Adipose tissue (tissue), 3 donors: ENCODE results near the gene OR4N2. TPM values are rescaled to one million over a fixed set of nuclear protein-coding genes. Genes with fewer than 3 reads are reported as not detected.
"Not testable (repeated sequence)": the region's sequence is repeated elsewhere in the genome, so short reads cannot be mapped to it uniquely, and the experiment has no call there.

ENCODE experiments used
- H3K27ac ChIP-seq: one replicate; pipeline ENCODE4 v1.5.1; 2013; ENCODE audit warnings: low read depth, low read length
- WGBS, 3 donors: extraction: QIAGEN DNeasy Blood & Tissue Kit; methylation state at CpG; one replicate each; pipeline ENCODE4 v1.1.7; 2013; 5-methylcytosine and 5-hydroxymethylcytosine counted together
- polyA plus RNA-seq, 3 donors: library from polyadenylated mRNA; stranded (reverse); fragments of 200-250 nt; gene quantifications; one replicate each; pipeline ENCODE4 v1.2.3, GENCODE V29; 2013
- donor health status: healthy with polysubstance abuse.
- donor health status: Bipolar disorder and iron deficiency.
- donor health status: healthy.

Gene OR4N2, protein sequence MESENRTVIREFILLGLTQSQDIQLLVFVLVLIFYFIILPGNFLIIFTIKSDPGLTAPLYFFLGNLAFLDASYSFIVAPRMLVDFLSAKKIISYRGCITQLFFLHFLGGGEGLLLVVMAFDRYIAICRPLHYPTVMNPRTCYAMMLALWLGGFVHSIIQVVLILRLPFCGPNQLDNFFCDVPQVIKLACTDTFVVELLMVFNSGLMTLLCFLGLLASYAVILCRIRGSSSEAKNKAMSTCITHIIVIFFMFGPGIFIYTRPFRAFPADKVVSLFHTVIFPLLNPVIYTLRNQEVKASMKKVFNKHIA
- polyA plus RNA-seq: not detected

DNA sequence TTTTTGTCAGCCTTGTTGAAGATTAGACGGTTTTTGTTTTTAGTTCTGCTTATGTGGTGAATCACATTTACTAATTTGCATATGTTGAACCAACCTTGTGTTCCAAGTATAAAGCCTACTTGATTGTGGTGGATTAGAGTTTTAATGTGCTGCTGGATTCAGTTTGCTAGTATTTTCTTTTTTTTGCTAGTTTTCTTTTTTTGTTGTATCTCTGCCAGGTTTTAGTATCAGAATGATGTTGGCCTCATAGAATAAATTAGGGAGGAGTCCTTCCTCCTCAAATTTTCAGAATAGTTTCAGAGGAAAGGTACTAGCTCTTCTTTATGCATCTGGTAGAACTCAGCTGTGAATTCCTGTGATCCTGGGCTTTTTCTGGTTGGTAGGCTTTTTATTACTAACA lies at the start of gene OR4N2:
TSS of gene OR4N2 (plus strand) at position 301 of the 400 bp plus-strand sequence. CDS start 23,679 bp downstream, outside the sequence.
- H3K27ac ChIP-seq: not testable (repeated sequence)
- WGBS, 3 donors: 52 to 78% (median 73%) methylated on average over 1 of the region's 1 CpG

DNA sequence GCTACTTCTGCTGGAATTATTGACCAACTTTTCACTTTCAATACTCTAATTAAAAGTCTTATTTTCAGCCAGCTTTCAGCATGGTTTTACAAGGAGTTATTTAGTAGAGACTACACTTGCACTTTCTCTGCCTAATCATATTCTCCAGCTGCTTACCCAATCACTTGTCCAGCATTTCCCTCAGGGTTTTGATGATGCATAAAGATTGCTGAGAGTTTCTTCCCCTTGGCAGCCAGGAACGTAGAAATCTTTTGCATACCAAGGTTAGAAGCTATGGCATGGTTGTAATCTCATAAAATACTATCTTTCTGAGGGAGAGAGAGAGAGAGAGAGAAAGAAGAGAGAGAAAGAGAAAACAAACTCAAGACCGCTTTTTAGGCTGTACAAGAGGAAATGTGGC lies 49.4 kb upstream of the OR4N2 start:
- 26 to 39% (median 31%) methylated on average over 2 of the region's 2 CpGs for WGBS, 3 donors
- no peak overlapping the region for H3K27ac ChIP-seq

- not testable (repeated sequence) for H3K27ac ChIP-seq
- 25 to 54% (median 41%) methylated on average over 3 of the region's 3 CpGs for WGBS, 3 donors
These were observed 32.1 kb upstream of the OR4N2 start for GRCh38 chr14:19771491-19771890.

DNA sequence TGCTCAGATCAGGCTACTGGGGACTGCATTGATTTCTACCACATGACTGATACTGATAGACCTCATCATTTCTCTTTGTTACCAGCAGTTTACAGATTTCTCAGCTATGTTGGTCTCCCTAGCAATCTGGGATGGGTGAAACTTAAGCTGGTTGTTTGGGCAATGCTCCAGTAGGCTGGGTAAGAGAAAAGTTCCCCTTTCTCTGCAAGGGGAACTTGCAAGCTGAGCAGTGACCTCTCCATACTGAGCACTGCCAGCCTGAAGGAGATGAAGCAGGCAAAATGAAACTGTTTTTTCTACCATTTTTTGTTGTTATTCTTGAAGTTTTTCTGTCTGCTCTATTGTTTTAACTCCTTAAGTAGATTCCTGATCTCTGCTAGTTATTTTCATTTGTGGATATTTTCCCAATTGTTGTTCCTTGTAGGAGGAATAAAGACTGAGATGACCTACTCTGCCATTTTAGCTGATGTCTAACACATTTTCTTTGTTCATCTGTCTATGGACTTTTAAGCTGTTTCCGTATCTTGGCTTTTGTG lies 31.6 kb upstream of the OR4N2 start:
- WGBS, 3 donors: 82 to 93% (median 88%) methylated on average over 1 of the region's 1 CpG
- no peak overlapping the region for H3K27ac ChIP-seq

- 25 to 47% (median 46%) methylated on average over 2 of the region's 2 CpGs for WGBS, 3 donors
- H3K27ac ChIP-seq: not testable (repeated sequence)
These were observed 31.1 kb upstream of the OR4N2 start for GRCh38 chr14:19772454-19772853.

DNA sequence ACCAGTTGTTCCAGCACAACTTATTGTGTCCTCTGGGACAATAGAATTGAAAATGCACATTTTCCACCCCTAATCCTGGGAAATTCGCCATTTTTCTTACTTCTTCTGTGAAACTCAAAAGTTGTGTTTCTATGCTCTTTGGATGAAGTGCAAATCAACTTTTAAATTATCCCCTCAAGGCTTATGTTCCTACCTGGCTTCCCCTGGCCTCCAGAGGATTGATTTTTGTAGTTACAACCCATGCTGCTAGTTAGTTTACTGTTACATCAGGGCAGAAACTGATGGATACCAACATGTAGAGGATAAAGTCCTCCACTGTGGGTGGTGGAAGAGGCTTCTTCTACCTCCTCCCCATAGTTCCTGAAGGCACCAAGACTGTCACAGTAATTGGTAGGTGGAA lies 30.4 kb upstream of the OR4N2 start, which contains the start of gene OR4M1:
TSS of gene OR4M1 (plus strand) at position 301 of the 400 bp plus-strand sequence. CDS start 6,819 bp downstream, outside the sequence.
- WGBS, 3 donors: 8 to 14% (median 12%) methylated on average over 1 of the region's 1 CpG
- not testable (repeated sequence) for H3K27ac ChIP-seq

DNA sequence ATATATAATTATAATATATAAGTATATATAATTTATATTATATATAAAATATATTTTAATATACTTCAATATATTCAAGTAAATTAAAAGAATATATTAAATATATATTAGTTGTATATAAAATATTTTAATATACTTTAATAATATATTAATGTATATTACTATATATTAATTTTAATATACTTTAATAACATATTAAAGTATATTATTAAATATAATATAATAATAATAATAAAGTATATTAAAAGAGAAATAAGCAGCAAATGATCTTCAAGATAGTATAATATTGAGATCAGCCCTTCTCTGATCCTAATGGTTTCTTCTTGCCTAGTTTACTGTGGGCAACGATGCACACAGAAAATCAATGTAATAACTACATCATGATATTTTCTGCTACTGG lies 28.0 kb upstream of the OR4N2 start:
- no peak overlapping the region for H3K27ac ChIP-seq
- 70 to 79% (median 71%) methylated on average over 1 of the region's 1 CpG for WGBS, 3 donors

GRCh38 chr14:19785848-19786247 lies 17.7 kb upstream of the OR4N2 start:
- 77 to 83% (median 83%) methylated on average over 16 of the region's 16 CpGs for WGBS, 3 donors

GRCh38 chr14:19787318-19787717 lies 16.3 kb upstream of the OR4N2 start:
- 72 to 76% (median 73%) methylated on average over 6 of the region's 6 CpGs for WGBS, 3 donors
- not testable (repeated sequence) for H3K27ac ChIP-seq

More at GRCh38 chr14:19785848-19786247, 17.7 kb upstream of the OR4N2 start:
- H3K27ac ChIP-seq: not testable (repeated sequence)

DNA sequence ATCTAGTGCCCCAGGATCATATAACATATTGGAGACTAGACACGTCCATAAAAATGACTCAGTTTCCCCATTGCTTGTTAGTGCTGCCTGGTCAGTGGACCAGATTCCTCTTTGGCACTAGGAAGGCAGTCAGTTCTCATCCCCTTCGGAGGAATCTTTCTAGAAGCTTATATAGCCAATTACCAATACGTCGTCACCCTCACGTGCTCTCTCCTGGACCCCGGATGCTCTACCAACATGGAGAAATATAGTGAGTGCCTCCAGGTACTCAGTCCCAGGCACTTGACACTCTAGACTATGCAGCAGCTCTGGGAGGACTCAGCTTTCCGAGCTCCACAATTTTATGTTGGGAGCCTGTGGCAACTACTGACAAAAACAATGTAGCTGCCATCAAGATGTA lies 15.4 kb upstream of the OR4N2 start:
- WGBS, 3 donors: 60 to 67% (median 62%) methylated on average over 7 of the region's 7 CpGs
- H3K27ac ChIP-seq: not testable (repeated sequence)

- WGBS, 3 donors: 53 to 72% (median 71%) methylated on average over 10 of the region's 10 CpGs
- H3K27ac ChIP-seq: not testable (repeated sequence)
These were observed 7.0 kb upstream of the OR4N2 start for GRCh38 chr14:19796520-19797108.

DNA sequence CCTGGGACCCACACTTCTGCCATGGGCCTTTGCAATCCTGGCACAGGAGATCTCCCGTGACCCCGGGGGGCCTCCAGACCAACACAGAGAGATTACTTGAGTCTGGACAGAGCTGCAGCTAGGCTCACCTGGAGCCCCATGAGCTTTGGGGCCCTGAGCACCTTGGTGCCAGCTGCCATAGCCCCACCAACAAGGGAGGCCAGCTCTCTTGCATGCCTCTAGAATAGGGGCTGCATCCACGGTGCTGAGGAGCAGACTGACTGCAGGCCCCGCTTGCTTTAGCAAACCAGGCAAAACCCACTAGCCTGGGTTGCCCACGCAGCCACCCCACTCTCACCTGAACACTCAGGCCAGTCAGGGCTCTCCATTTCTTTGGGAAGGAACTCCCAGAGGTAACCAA lies 3.7 kb upstream of the OR4N2 start:
- WGBS, 3 donors: 82 to 90% (median 88%) methylated on average over 5 of the region's 5 CpGs
- H3K27ac ChIP-seq: no peak overlapping the region

DNA sequence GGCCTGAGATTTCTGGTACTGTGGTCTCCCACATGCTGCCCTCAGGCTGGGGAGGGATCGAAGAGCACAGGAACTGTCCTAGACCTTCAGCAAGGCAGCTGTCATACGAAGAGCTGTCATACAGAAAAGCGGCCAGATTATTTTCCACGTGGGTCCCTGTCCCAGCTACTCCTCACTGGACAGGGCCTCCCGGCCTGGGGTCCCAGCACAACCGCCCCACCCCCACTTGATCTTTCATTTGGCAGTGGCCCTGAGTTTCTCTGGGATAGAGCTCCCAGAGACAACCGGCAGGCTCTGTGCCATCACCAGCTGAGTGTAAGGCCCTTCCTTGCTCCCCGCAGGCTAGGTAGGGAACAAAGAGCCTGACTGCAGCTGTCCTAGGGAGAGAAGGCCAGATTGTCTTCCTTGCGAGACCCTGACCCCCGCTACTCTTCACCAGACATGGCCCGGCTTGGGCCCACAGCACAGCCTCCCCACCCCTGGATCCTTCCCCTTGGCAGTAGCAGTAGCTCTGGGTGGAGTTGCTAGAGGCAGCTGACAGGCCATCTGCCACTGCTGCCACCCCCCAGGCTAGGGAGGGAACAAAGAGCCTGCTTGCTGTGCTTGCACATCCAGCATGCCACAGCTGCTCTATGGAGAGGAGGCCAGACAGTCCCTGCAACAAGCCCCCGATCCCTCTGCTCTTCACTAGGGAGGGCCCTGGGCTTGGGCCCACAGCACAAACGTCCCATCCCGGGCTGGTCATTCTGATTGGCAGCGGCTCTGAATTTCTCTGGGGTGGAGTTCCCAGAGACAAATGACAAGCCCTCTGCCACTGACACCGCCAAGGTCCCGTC lies 3.1 kb upstream of the OR4N2 start:
- WGBS, 3 donors: 77 to 81% (median 79%) methylated on average over 17 of the region's 17 CpGs

GRCh38 chr14:19801118-19801464 lies 2.5 kb upstream of the OR4N2 start:
- H3K27ac ChIP-seq: no peak overlapping the region
- 76 to 87% (median 86%) methylated on average over 13 of the region's 13 CpGs for WGBS, 3 donors

More for the DNA sequence above, 3.1 kb upstream of the OR4N2 start:
- no peak overlapping the region for H3K27ac ChIP-seq

DNA sequence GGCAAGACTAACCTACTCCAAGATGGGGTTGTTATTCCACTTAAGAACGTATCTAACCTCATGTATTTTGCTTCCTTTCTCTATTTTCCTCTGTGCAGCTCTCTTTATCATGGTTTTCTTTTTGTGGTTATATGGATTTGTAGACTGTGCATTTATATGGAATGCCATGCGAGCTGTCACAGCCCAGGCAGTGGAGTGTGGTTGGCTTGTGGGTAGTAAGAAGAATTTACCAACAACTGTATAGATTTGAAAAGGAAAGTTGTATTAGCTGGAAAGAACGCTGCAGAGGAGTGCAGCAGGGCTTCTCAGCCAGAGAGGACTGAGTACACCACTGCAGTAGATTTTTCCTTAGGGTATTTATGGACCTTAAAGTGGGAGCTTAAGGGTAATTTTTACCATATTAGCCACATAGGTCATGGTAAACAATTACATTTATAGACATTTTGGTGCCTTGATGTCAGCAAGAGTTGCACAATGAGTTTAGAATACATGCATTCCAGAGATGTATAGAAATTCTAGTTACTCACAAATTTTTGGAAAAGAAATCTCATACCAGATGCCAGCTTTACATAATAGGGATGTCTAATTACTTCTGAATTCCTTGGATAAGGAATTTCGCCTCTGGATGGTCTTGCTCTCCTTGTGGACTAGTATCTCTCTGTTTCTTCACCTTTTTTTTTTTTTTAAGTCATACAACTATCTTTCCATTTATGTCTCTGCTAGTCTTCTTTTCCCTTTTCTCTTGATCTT lies 9.8 kb downstream of the OR4N2 start:
- 49 to 59% (median 55%) methylated on average over 4 of the region's 4 CpGs for WGBS, 3 donors
- H3K27ac ChIP-seq: not testable (repeated sequence)

- WGBS, 3 donors: 31 to 70% (median 65%) methylated on average over 1 of the region's 1 CpG
- not testable (repeated sequence) for H3K27ac ChIP-seq
These were observed 16.3 kb downstream of the OR4N2 start for GRCh38 chr14:19819879-19820278.

- 58 to 73% (median 69%) methylated on average over 6 of the region's 6 CpGs for WGBS, 3 donors
- H3K27ac ChIP-seq: not testable (repeated sequence)
These were observed 17.4 kb downstream of the OR4N2 start for GRCh38 chr14:19821016-19821415.

DNA sequence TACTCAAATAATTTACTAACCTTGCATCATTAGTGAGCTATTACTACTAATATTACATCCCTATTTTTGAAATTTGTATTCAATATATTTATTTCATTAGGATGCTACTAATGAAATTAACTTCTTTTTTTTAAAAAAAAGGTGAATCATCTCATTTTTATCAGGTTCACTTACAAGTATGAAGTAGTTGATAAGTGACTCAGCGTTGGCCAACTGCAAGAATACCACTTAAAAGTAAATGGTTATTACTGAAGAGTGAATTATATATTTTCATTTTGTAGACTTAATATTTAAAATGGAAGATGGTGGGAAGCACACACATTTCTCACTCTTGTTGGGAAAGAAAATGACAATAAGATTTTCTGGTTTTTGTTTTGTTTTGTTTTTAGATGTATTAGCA lies 19.6 kb downstream of the OR4N2 start:
- WGBS, 3 donors: 32 to 51% (median 49%) methylated on average over 1 of the region's 1 CpG
- H3K27ac ChIP-seq: no peak overlapping the region
